Thoracic aorta (tissue), 2 donors: ENCODE measurements around the gene SLC24A3. TPM values are rescaled to one million over a fixed set of nuclear protein-coding genes. Genes with fewer than 3 reads are reported as not detected.

Experiments
- ATAC-seq: fragments of 150-250 bp; one replicate; pipeline ENCODE4 v1.8.0; 2017; ENCODE audit warnings: low read depth; ENCODE audit not compliant: insufficient number of reproducible peaks, low FRiP score
- DNase-seq: peaks from one replicate; pipeline ENCODE4 v3.0.0-alpha.2; 2020; ENCODE audit warnings: low spot score
- H3K27ac ChIP-seq, 2 donors: fragments of 200-600 bp; sonication (generic); 1 replicate in 1 of 2; 2 replicates in 1 of 2; pipeline ENCODE4 v1.5.1; 2016; ENCODE audit warnings: mild to moderate bottlenecking in 2 of 2, moderate library complexity in 2 of 2
- H3K27me3 ChIP-seq: fragments of 200-600 bp; sonication (generic); replicated peaks from 2 replicates; pipeline ENCODE4 v1.6.0; 2016; ENCODE audit warnings: mild to moderate bottlenecking; ENCODE audit not compliant: insufficient read depth
- H3K36me3 ChIP-seq: fragments of 200-600 bp; sonication (generic); one replicate; pipeline ENCODE4 v1.5.1; 2016
- H3K4me1 ChIP-seq, 2 donors: fragments of 200-600 bp; sonication (generic); 1 replicate in 1 of 2; 2 replicates in 1 of 2; pipeline versions ENCODE4 v1.5.1 to v1.6.0; 2016; ENCODE audit warnings: low read depth in 2 of 2, mild to moderate bottlenecking in 1 of 2; ENCODE audit not compliant: control insufficient read depth in 1 of 2
- H3K4me3 ChIP-seq: fragments of 200-600 bp; sonication (generic); 2 replicates; pipeline ENCODE4 v1.5.1; 2016; ENCODE audit warnings: mild to moderate bottlenecking
- H3K9me3 ChIP-seq: fragments of 200-600 bp; sonication (generic); 2 replicates; pipeline ENCODE4 v1.5.1; 2016
- total RNA-seq, 2 donors: library from RNA; depleted of rRNA; stranded (reverse); fragments of >200 nt; gene quantifications; one replicate each; pipeline versions ENCODE4 v1.1.0 to v1.2.3, GENCODE V29; 2016
- TF ChIP-seq, protein P1 (sequence below): fragments of 200-600 bp; sonication (generic); IDR thresholded peaks from one replicate; pipeline ENCODE4 v1.5.1; 2019; ENCODE audit warnings: antibody characterized with exemption

Gene SLC24A3
- total RNA-seq, 2 donors from 2014 or later: 8.3 to 31.4 TPM

DNA sequence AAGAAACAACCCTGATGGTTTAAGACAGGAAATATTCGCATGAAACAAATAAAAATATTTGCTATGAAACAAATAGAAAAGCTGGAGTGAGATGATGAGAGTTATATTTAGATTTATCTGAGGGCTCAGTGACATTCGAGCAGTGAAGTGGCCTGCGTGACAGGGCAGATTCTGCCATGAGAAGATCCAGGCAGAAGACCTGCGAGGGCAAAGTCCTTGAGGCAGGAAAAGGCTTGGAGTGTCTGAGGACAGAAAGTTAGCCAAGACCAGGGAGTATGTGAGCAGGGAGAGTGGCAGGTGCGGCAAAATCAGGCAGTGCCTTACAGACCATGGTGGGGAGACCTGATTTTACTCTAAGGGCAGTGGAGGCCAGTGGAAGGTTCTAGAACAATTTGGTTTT, 478.7 kb downstream of the SLC24A3 start:
- no peaks in the 10 kb centered on the region for H3K9me3 ChIP-seq
- no peak for ATAC-seq

DNA sequence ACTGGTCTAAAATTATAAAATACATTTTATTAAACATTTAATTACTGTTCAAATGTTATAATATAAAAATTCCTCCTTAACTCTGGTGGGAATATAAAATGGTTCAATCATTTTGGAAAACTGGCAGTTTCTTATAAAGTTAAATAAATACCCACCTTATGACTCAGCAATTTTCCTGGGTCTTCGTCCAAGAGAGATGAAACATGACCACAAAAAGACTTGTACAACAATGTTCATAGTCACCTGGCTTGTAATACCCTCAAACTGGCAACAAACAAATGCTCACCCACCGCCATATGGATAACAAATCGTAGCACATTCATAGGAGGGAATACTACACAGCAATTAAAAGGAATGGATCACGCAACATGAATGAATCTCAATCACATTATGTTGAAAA, 479.7 kb downstream of the SLC24A3 start:
- no peak for DNase-seq
- Histone ChIP-seq H3K27ac (no peak overlapping the region), H3K4me3 (no peak overlapping the region), H3K9me3 (no peaks in the 10 kb centered on the region), H3K36me3 (no peaks in the 10 kb centered on the region), H3K4me1 (peaks cover 4 to 17% of the 10 kb centered on the region in 2 donors), H3K27me3 (no peaks in the 10 kb centered on the region)
- no peak for ATAC-seq
- TF ChIP-seq, protein P1, sequence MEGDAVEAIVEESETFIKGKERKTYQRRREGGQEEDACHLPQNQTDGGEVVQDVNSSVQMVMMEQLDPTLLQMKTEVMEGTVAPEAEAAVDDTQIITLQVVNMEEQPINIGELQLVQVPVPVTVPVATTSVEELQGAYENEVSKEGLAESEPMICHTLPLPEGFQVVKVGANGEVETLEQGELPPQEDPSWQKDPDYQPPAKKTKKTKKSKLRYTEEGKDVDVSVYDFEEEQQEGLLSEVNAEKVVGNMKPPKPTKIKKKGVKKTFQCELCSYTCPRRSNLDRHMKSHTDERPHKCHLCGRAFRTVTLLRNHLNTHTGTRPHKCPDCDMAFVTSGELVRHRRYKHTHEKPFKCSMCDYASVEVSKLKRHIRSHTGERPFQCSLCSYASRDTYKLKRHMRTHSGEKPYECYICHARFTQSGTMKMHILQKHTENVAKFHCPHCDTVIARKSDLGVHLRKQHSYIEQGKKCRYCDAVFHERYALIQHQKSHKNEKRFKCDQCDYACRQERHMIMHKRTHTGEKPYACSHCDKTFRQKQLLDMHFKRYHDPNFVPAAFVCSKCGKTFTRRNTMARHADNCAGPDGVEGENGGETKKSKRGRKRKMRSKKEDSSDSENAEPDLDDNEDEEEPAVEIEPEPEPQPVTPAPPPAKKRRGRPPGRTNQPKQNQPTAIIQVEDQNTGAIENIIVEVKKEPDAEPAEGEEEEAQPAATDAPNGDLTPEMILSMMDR: no peak

More for the DNA sequence above, 478.7 kb downstream of the SLC24A3 start:
- DNase-seq: no peak
- no peaks in the 10 kb centered on the region for H3K36me3 ChIP-seq
- H3K4me3 ChIP-seq: no peak overlapping the region
- H3K4me1 ChIP-seq: peaks cover 4 to 17% of the 10 kb centered on the region in 2 donors
- H3K27ac ChIP-seq: no peak overlapping the region
- TF ChIP-seq, protein P1: no peak
- H3K27me3 ChIP-seq: no peaks in the 10 kb centered on the region

DNA sequence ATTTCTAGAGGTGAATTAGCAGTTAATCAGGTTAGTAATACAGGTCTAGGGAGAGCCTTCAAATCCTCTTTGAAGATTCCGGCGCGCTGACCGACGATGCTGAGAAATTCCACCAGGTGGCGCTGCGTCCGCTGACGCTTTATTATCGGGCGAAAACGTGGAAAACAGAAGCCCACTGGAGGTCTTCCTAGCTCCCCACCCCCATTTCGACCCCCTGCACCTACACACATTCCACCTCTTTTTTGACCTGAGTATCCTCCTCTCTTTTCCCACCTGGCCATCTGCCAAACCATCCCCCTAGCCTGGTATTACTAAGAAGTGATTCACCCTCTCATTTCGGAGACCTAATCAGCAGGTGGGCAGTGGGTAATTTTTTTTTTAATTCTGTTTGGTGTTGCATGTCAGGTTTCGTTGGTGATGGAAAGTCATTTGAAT, 480.3 kb downstream of the SLC24A3 start:
- Histone ChIP-seq H3K27me3 (no peaks in the 10 kb centered on the region), H3K9me3 (no peaks in the 10 kb centered on the region), H3K27ac (no peak overlapping the region), H3K36me3 (no peaks in the 10 kb centered on the region), H3K4me1 (peaks cover 4 to 17% of the 10 kb centered on the region in 2 donors), H3K4me3 (peak overlapping the region; percentile 53)
- TF ChIP-seq, protein P1: peak; percentile 94
- DNase-seq: no peak
- peak; percentile 26 for ATAC-seq

DNA sequence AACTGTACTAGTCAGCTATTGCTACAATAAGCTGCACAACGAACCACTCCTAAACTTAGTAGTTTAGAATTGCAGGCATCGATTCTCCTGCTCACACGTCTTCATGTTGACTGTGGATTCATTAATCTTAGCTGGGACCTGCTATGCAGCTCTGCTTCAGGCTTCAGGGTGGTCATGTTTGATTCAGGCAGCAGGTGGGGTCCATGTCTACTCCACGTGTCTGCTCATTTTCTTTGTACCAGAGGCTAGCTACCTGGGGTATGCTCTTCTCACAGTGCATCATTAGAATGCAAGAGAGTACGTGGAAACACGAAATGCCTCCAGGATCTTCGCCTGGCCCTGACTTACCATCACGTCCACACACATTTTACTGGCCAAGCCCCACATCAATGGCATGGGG, 481.1 kb downstream of the SLC24A3 start:
- DNase-seq (no peak), ATAC-seq (no peak)
- Histone ChIP-seq H3K9me3 (no peaks in the 10 kb centered on the region), H3K36me3 (no peaks in the 10 kb centered on the region), H3K4me1 (peaks cover 4 to 12% of the 10 kb centered on the region in 2 donors), H3K27me3 (no peaks in the 10 kb centered on the region), H3K4me3 (no peak overlapping the region), H3K27ac (no peak overlapping the region)
- TF ChIP-seq, protein P1: no peak

DNA sequence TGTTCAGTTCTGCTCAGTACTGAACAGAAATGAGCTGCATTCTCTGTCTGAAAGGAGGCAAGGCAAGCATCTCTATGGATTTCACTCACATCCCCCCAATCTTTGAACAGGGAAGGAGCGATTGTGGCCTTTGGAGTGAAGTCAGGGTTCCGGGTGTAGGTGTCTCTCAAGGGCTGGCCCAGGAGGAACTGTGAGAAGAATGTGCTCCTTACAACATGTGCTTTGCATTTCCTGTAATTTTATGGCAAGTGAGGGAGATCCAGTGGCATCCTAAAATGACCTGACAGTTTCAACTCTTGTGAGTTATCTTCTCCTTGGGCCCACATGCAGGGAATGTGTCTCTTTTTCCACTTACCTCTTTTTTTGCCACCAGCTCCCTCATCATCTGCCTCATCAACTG, 482.6 kb downstream of the SLC24A3 start:
- no peak for ATAC-seq
- H3K36me3 ChIP-seq: no peaks in the 10 kb centered on the region
- TF ChIP-seq, protein P1: no peak
- no peak overlapping the region for H3K27ac ChIP-seq
- H3K4me3 ChIP-seq: no peak overlapping the region
- H3K27me3 ChIP-seq: no peaks in the 10 kb centered on the region
- no peak for DNase-seq
- H3K9me3 ChIP-seq: no peaks in the 10 kb centered on the region
- H3K4me1 ChIP-seq: peaks cover 4 to 11% of the 10 kb centered on the region in 2 donors
